Smooth muscle cell (in vitro differentiated cells): ENCODE results near the gene TOR1A. TPM values are rescaled to one million over a fixed set of nuclear protein-coding genes. Genes with fewer than 3 reads are reported as not detected.

Source experiments
- DNase-seq: peaks from one replicate; lab custom pipeline; 2025; ENCODE audit not compliant: unreplicated experiment; lab: John Stamatoyannopoulos, UW
- H2AFZ ChIP-seq: fragments of 200-600 bp; sonication (generic); 2 replicates; pipeline ENCODE4 v1.6.0; 2016; ENCODE audit warnings: antibody characterized with exemption, low read depth, mild to moderate bottlenecking
- H3F3A ChIP-seq: fragments of 200-600 bp; sonication (generic); 2 replicates; pipeline ENCODE4 v1.6.0; 2017; ENCODE audit warnings: antibody characterized with exemption, low read depth
- H3K27ac ChIP-seq: fragments of 200-600 bp; sonication (generic); 2 replicates; pipeline ENCODE4 v1.5.1; 2016; ENCODE audit warnings: low read depth, mild to moderate bottlenecking
- H3K27me3 ChIP-seq: fragments of 200-600 bp; sonication (generic); 2 replicates; pipeline ENCODE4 v1.6.1; 2016; ENCODE audit warnings: low read depth, mild to moderate bottlenecking
- H3K36me3 ChIP-seq: fragments of 200-600 bp; sonication (generic); 2 replicates; pipeline ENCODE4 v1.5.1; 2016; ENCODE audit warnings: low read depth
- H3K4me1 ChIP-seq: fragments of 200-600 bp; sonication (generic); 2 replicates; pipeline ENCODE4 v1.5.1; 2016; ENCODE audit warnings: low read depth
- H3K4me2 ChIP-seq: fragments of 200-600 bp; sonication (generic); 2 replicates; pipeline ENCODE4 v1.6.0; 2016; ENCODE audit warnings: mild to moderate bottlenecking
- H3K4me3 ChIP-seq: fragments of 200-600 bp; sonication (generic); 2 replicates; pipeline ENCODE4 v1.5.1; 2016; ENCODE audit warnings: mild to moderate bottlenecking
- H3K79me2 ChIP-seq: fragments of 200-600 bp; sonication (generic); 2 replicates; pipeline ENCODE4 v1.6.0; 2016; ENCODE audit warnings: low read depth, mild to moderate bottlenecking
- H3K9ac ChIP-seq: fragments of 200-600 bp; sonication (generic); 2 replicates; pipeline ENCODE4 v1.6.0; 2016; ENCODE audit warnings: low read depth
- H3K9me3 ChIP-seq: fragments of 200-600 bp; sonication (generic); replicated peaks from 2 replicates; pipeline ENCODE4 v1.5.1; 2016; ENCODE audit warnings: low read depth
- H4K20me1 ChIP-seq: fragments of 200-600 bp; sonication (generic); 2 replicates; pipeline ENCODE4 v1.6.0; 2016; ENCODE audit warnings: low read depth
- WGBS: methylation state at CpG from one replicate; pipeline ENCODE4 v1.1.7; 2016; ENCODE audit warnings: low lambda C conversion rate; 5-methylcytosine and 5-hydroxymethylcytosine counted together
- polyA plus RNA-seq: library from polyadenylated mRNA; unstranded; fragments of >200 nt; fragmentation: Nextera tagmentation; extraction: Ambion mirVana; gene quantifications from 2 replicates; pipeline ENCODE4 v1.2.1, GENCODE V29; 2016
- total RNA-seq: library from RNA; depleted of rRNA; stranded (reverse); fragments of >200 nt; gene quantifications from 2 replicates; pipeline ENCODE4 v1.2.3, GENCODE V29; 2014
- TF ChIP-seq, protein P1 (sequence below): fragments of 200-600 bp; sonication (generic); IDR thresholded peaks from 2 replicates; pipeline ENCODE4 v1.5.1; 2017; ENCODE audit warnings: borderline replicate concordance, mild to moderate bottlenecking, antibody characterized with exemption; ENCODE audit not compliant: insufficient read depth, poor library complexity, severe bottlenecking

The TOR1A gene
- total and polyA plus RNA-seq, 2 experiments from 2014 or later: 38.5 to 46.1 TPM

- no peak overlapping the region for H3K4me3 ChIP-seq
- H3K27me3 ChIP-seq: no peaks in the 10 kb centered on the region
- H3K9me3 ChIP-seq: no peaks in the 10 kb centered on the region
- H3K9ac ChIP-seq: no peak overlapping the region
- no peak for DNase-seq
- H3K4me1 ChIP-seq: no peaks in the 10 kb centered on the region
- no peak overlapping the region for H2AFZ ChIP-seq
- H3K79me2 ChIP-seq: no peaks in the 10 kb centered on the region
- H3K27ac ChIP-seq: no peak overlapping the region
- WGBS: 86% methylated on average over 6 of the region's 6 CpGs
- no peaks in the 10 kb centered on the region for H3K36me3 ChIP-seq
- TF ChIP-seq, protein P1, sequence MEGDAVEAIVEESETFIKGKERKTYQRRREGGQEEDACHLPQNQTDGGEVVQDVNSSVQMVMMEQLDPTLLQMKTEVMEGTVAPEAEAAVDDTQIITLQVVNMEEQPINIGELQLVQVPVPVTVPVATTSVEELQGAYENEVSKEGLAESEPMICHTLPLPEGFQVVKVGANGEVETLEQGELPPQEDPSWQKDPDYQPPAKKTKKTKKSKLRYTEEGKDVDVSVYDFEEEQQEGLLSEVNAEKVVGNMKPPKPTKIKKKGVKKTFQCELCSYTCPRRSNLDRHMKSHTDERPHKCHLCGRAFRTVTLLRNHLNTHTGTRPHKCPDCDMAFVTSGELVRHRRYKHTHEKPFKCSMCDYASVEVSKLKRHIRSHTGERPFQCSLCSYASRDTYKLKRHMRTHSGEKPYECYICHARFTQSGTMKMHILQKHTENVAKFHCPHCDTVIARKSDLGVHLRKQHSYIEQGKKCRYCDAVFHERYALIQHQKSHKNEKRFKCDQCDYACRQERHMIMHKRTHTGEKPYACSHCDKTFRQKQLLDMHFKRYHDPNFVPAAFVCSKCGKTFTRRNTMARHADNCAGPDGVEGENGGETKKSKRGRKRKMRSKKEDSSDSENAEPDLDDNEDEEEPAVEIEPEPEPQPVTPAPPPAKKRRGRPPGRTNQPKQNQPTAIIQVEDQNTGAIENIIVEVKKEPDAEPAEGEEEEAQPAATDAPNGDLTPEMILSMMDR: no peak
- no peaks in the 10 kb centered on the region for H3F3A ChIP-seq
- no peak overlapping the region for H3K4me2 ChIP-seq
- H4K20me1 ChIP-seq: peaks cover 31% of the 10 kb centered on the region
Observed at GRCh38 chr9:129849901-129850300, 26.0 kb upstream of the TOR1A start.

DNA sequence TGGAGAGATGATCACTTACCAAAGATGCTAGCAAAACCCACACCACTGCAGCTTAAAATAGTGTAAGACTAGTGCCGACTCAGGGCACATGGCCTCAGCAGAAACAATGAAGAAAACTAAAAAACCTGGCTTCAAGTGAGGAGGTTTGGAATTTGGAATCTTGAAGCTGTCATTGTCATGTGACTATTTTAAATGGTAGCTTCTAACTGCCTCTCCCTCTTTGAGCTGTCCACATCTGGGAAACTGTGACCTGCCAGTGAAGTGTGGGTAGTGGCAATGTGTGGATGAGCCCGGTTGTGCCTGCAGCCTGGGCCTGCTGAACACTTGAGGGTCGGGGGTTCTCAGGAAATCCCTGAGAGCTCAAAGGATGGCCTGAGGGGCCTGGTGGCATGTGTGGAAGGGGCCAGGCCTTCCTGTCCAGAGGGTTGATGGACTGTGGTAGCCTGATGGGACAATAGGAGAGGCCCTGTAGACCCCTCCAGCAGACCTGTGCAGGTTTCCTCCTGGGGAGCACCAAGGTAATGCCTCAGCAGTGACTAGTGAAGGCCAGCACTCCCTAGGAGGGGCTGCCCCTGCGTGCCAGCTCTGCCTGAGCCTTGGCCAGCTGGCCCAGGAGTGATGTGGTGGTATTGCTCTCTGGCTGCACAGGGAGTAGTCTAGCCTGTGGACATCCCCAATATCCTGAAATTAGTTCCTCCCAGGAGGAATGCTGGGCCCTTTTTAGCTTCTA lies 24.9 kb upstream of the TOR1A start:
- no peak overlapping the region for H3K4me3 ChIP-seq
- no peaks in the 10 kb centered on the region for H3K27me3 ChIP-seq
- H3K79me2 ChIP-seq: no peaks in the 10 kb centered on the region
- no peak overlapping the region for H2AFZ ChIP-seq
- H3F3A ChIP-seq: no peaks in the 10 kb centered on the region
- no peak overlapping the region for H3K4me2 ChIP-seq
- H3K36me3 ChIP-seq: no peaks in the 10 kb centered on the region
- no peak overlapping the region for H3K27ac ChIP-seq
- TF ChIP-seq, protein P1: no peak
- no peaks in the 10 kb centered on the region for H3K9me3 ChIP-seq
- no peak for DNase-seq
- WGBS: 79% methylated on average over 4 of the region's 4 CpGs
- H3K4me1 ChIP-seq: no peaks in the 10 kb centered on the region
- peaks cover 35% of the 10 kb centered on the region for H4K20me1 ChIP-seq
- no peak overlapping the region for H3K9ac ChIP-seq

GRCh38 chr9:129845373-129845772 lies 21.4 kb upstream of the TOR1A start:
- TF ChIP-seq, protein P1: no peak
- Histone ChIP-seq H3K9ac (no peak overlapping the region), H4K20me1 (peaks cover 53% of the 10 kb centered on the region), H3K79me2 (peaks cover 16% of the 10 kb centered on the region), H3K4me3 (no peak overlapping the region), H3K27me3 (no peaks in the 10 kb centered on the region), H3F3A (no peaks in the 10 kb centered on the region), H2AFZ (no peak overlapping the region), H3K4me1 (no peaks in the 10 kb centered on the region), H3K9me3 (no peaks in the 10 kb centered on the region), H3K4me2 (no peak overlapping the region), H3K27ac (no peak overlapping the region), H3K36me3 (no peaks in the 10 kb centered on the region)
- DNase-seq: no peak
- WGBS: 69% methylated on average over 2 of the region's 2 CpGs

GRCh38 chr9:129841071-129841470 lies 17.1 kb upstream of the TOR1A start:
- Histone ChIP-seq H3K4me1 (peaks cover 5% of the 10 kb centered on the region), H3K79me2 (peaks cover 36% of the 10 kb centered on the region), H3K4me2 (no peak overlapping the region), H3K27me3 (no peaks in the 10 kb centered on the region), H3K27ac (no peak overlapping the region), H3K4me3 (no peak overlapping the region), H3F3A (peaks cover 16% of the 10 kb centered on the region), H3K9ac (no peak overlapping the region), H2AFZ (no peak overlapping the region), H4K20me1 (peaks cover 49% of the 10 kb centered on the region), H3K36me3 (no peaks in the 10 kb centered on the region), H3K9me3 (no peaks in the 10 kb centered on the region)
- TF ChIP-seq, protein P1: no peak
- 60% methylated on average over 4 of the region's 4 CpGs for WGBS
- DNase-seq: no peak
